IgD-negative memory B cell (primary cell): ENCODE measurements around the gene SOBP. TPM values are rescaled to one million over a fixed set of nuclear protein-coding genes. Genes with fewer than 3 reads are reported as not detected.
"Not testable (repeated sequence)": the region's sequence is repeated elsewhere in the genome, so short reads cannot be mapped to it uniquely, and the experiment has no call there.

Experiments
- H3K27ac Mint-ChIP-seq, 3 donors: one replicate each; pipeline ENCODE4 v1.8.0; 2020 to 2022; ENCODE audit warnings: mild to moderate bottlenecking in 3 of 3, mixed read lengths in 3 of 3, moderate library complexity in 1 of 3
- H3K27me3 Mint-ChIP-seq: one replicate; pipeline ENCODE4 v1.8.0; 2021; ENCODE audit warnings: mixed read lengths
- H3K36me3 Mint-ChIP-seq: one replicate; pipeline ENCODE4 v1.8.0; 2020; ENCODE audit warnings: mild to moderate bottlenecking, mixed read lengths
- H3K4me1 Mint-ChIP-seq, 3 donors: one replicate each; pipeline ENCODE4 v1.8.0; 2020 to 2022; ENCODE audit warnings: mixed read lengths in 3 of 3, mild to moderate bottlenecking in 1 of 3
- H3K4me3 Mint-ChIP-seq, 4 donors: one replicate each; pipeline ENCODE4 v1.8.0; 2020 to 2022; ENCODE audit warnings: mild to moderate bottlenecking in 4 of 4, mixed read lengths in 4 of 4, moderate library complexity in 3 of 4
- H3K9me3 Mint-ChIP-seq, 3 donors: one replicate each; pipeline ENCODE4 v1.8.0; 2020 to 2021; ENCODE audit warnings: mixed read lengths in 3 of 3, mild to moderate bottlenecking in 1 of 3
- polyA plus RNA-seq: library from polyadenylated mRNA; unstranded; fragments of 300-500 nt; fragmentation: Illumina TruSeq; gene quantifications from one replicate; pipeline ENCODE4 v1.2.3, GENCODE V29; 2021

Gene SOBP
- polyA plus RNA-seq, 1 donor from 2014 or later: 1.0 TPM

- H3K4me1 Mint-ChIP-seq: peaks cover 11 to 13% (median 11%) of the 10 kb centered on the region in 3 donors
- no peaks in the 10 kb centered on the region for H3K9me3 Mint-ChIP-seq
- H3K4me3 Mint-ChIP-seq: no peak overlapping the region
- no peak overlapping the region for H3K27ac Mint-ChIP-seq
- H3K36me3 Mint-ChIP-seq: peaks cover 4% of the 10 kb centered on the region
- no peaks in the 10 kb centered on the region for H3K27me3 Mint-ChIP-seq
Measured at GRCh38 chr6:107546691-107547450, 57.0 kb downstream of the SOBP start.

DNA sequence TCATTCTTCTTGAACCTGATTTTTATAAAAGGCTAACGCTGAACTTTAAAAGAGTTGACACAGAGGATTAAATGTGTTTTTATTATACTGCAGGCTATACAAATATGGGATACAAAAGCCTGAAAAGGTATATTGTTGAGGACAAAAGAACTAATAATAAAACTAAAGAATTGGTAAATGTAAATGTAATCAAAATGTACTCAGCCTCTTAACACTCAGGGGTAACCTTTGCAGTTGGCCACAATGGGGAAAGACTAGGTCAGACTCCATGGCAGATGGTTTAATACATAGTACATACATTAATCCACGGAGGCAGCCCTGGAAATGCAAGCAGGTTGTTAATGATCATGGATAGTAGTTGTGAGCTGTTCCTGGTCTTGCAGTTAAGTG lies 57.5 kb downstream of the SOBP start:
- Mint-ChIP-seq H3K36me3 (no peaks in the 10 kb centered on the region), H3K27me3 (no peaks in the 10 kb centered on the region), H3K27ac (no peak overlapping the region), H3K4me3 (peak overlapping the region in 1 of 4 donors; percentile 52), H3K4me1 (peaks cover 11 to 13% (median 11%) of the 10 kb centered on the region in 3 donors), H3K9me3 (no peaks in the 10 kb centered on the region)

DNA sequence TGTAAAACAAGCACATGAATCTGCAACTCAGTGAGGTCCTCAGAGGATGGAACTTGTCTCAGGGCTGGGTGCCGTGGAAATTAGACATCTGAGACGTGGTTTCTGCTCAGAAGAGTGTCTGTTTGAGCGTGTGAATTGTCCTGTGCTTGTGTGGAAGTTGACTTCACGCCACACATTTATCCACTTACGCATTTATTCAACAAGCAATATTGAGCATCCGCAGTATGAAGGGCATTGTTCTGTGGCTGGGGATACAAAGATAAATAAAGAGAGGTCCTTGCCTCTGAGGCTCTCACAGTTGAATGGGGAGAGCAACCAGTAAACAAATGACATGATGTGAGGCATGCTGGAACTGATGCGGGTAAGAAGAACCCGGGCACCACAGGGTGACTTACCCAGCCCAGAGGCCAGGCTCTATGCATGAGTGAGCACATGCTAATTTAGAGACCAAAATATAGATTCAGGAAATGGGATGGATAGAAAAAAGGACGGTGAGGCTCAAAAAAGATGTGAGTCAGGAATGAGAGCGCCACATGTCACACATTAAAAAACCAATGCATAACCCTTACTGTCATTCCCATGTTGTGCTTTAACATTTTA lies 60.4 kb downstream of the SOBP start:
- H3K4me3 Mint-ChIP-seq: peak overlapping the region in 3 of 4 donors; percentile 42 to 82 (median 81)
- H3K9me3 Mint-ChIP-seq: no peaks in the 10 kb centered on the region
- no peak overlapping the region for H3K27ac Mint-ChIP-seq
- H3K27me3 Mint-ChIP-seq: no peaks in the 10 kb centered on the region
- H3K4me1 Mint-ChIP-seq: peaks cover 11 to 13% (median 11%) of the 10 kb centered on the region in 3 donors
- no peaks in the 10 kb centered on the region for H3K36me3 Mint-ChIP-seq

GRCh38 chr6:107550906-107551305 lies 61.0 kb downstream of the SOBP start:
- Mint-ChIP-seq H3K27ac (no peak overlapping the region), H3K36me3 (no peaks in the 10 kb centered on the region), H3K4me1 (peaks cover 11 to 13% (median 11%) of the 10 kb centered on the region in 3 donors)

DNA sequence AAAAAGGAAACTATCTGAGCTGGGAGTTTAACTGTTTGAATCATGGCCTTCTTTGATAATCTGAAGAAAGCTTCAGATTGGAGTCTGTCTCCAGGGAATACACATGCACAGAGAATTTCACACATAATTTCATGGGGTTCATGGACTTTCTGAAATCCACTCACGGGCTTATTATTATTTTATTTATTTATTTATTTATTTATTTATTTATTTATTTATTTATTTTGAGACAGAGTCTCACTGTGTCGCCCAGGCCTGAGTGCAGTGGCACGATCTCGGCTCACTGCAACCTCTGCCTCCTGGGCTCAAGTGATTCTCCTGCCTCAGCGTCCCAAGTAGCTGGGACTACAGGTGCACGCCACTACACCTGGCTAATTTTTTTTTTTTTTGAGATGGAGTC lies 63.2 kb downstream of the SOBP start:
- not testable (repeated sequence) for H3K27ac Mint-ChIP-seq, H3K27me3 Mint-ChIP-seq, H3K9me3 Mint-ChIP-seq, H3K36me3 Mint-ChIP-seq, H3K4me3 Mint-ChIP-seq
- H3K4me1 Mint-ChIP-seq: peaks cover 11 to 12% (median 11%) of the 10 kb centered on the region in 3 donors

More at GRCh38 chr6:107550906-107551305, 61.0 kb downstream of the SOBP start:
- Mint-ChIP-seq H3K27me3 (no peaks in the 10 kb centered on the region), H3K4me3 (peak overlapping the region in 2 of 4 donors; percentile 28 to 82), H3K9me3 (no peaks in the 10 kb centered on the region)

DNA sequence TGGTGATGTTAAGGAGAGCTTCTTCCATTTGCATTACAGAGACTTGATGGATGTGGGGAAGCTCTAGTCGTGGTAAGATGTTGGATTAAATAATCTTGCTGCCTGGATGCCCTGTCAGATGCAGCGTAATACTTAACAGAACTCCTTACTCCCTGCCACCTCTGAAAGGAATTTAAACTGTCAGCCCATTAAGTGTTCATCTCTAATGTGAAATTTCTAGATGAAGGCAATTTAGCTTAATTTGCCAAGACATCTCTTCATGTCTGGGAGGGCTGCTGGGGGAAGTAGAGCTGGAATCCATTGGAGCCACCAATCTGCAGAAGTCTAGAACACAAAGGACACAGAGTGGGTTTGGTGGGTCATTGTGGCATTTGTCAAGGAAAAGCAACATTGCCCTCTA lies 64.4 kb downstream of the SOBP start:
- Mint-ChIP-seq H3K36me3 (no peaks in the 10 kb centered on the region), H3K9me3 (no peaks in the 10 kb centered on the region), H3K27me3 (no peaks in the 10 kb centered on the region), H3K27ac (no peak overlapping the region), H3K4me1 (peaks cover 11 to 12% (median 11%) of the 10 kb centered on the region in 3 donors), H3K4me3 (no peak overlapping the region)

- Mint-ChIP-seq H3K9me3 (no peaks in the 10 kb centered on the region), H3K27me3 (no peaks in the 10 kb centered on the region), H3K36me3 (no peaks in the 10 kb centered on the region), H3K27ac (no peak overlapping the region), H3K4me1 (peaks cover 11 to 12% (median 11%) of the 10 kb centered on the region in 3 donors), H3K4me3 (no peak overlapping the region)
Measured at GRCh38 chr6:107554918-107555317, 65.0 kb downstream of the SOBP start.

DNA sequence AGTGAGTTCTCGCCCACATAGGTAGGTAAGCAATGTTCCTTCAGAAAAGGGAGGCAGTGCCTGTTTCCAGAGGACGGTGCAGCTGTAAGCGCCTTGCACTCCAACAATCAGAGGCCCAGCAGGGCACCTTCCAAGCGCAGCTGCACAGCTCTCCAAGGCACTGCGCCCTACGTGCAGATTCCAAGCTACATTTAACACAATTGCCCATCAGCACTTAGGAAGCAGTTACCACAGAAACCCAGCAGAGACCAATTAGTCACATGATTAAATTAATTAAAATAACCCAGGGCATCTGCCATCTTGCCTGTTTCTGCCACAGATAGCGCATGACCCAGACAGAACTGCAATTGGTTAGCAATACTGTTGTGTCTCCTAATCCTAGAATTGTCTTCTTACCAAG lies 65.5 kb downstream of the SOBP start:
- no peaks in the 10 kb centered on the region for H3K27me3 Mint-ChIP-seq
- H3K4me1 Mint-ChIP-seq: peaks cover 7% of the 10 kb centered on the region in 3 donors
- no peak overlapping the region for H3K27ac Mint-ChIP-seq
- no peaks in the 10 kb centered on the region for H3K36me3 Mint-ChIP-seq
- no peaks in the 10 kb centered on the region for H3K9me3 Mint-ChIP-seq
- no peak overlapping the region for H3K4me3 Mint-ChIP-seq

GRCh38 chr6:107556082-107556481 lies 66.2 kb downstream of the SOBP start:
- H3K27me3 Mint-ChIP-seq: no peaks in the 10 kb centered on the region
- H3K9me3 Mint-ChIP-seq: no peaks in the 10 kb centered on the region
- H3K4me3 Mint-ChIP-seq: no peak overlapping the region
- no peaks in the 10 kb centered on the region for H3K36me3 Mint-ChIP-seq
- no peak overlapping the region for H3K27ac Mint-ChIP-seq
- peaks cover under 1 to 3% (median under 1%) of the 10 kb centered on the region in 3 donors for H3K4me1 Mint-ChIP-seq

DNA sequence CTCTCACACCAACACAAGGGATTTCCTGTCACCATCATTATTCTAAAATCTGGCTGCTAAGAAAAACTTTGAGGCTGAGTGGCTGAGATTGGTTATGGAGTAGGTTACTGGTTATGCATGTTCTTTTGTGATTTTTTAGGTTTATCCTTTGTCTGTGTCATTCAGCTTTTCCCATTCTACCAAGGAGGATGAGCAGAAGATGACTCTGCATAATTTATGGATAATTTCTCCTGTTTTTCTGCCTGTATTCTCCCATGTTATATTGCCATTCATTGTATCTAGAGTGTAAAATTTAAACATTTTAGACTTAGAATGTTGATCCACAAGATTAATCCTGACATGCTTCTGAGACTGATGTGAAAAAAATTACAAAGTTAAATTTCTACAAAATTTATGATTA lies 67.8 kb downstream of the SOBP start:
- H3K4me1 Mint-ChIP-seq: peaks cover 0 to 3% (median 0%) of the 10 kb centered on the region in 3 donors
- no peaks in the 10 kb centered on the region for H3K9me3 Mint-ChIP-seq
- no peak overlapping the region for H3K27ac Mint-ChIP-seq
- H3K27me3 Mint-ChIP-seq: no peaks in the 10 kb centered on the region
- H3K4me3 Mint-ChIP-seq: no peak overlapping the region
- H3K36me3 Mint-ChIP-seq: no peaks in the 10 kb centered on the region

DNA sequence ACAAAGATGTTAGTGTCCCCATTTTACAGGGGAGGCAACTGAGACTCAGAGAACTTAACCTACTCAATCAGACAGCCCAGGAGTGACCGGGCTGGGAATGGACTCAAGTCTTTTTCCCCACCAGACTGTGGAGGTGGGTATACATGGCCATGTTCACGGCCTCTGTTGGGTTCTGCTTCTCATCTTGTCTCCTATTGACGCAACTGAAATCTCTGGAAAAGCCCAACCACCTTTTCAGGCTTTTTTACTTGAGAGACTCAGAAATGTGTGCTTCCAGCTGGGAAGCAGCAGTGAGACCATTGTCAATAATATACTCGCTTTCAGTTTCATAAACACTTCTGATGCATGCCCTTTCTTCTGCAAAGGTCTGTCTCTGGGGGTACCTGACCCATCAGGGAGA lies 70.7 kb downstream of the SOBP start:
- no peaks in the 10 kb centered on the region for H3K9me3 Mint-ChIP-seq
- no peak overlapping the region for H3K27ac Mint-ChIP-seq
- peaks cover 0 to 3% (median 2%) of the 10 kb centered on the region in 3 donors for H3K4me1 Mint-ChIP-seq
- peaks cover 3% of the 10 kb centered on the region for H3K27me3 Mint-ChIP-seq
- H3K36me3 Mint-ChIP-seq: no peaks in the 10 kb centered on the region
- no peak overlapping the region for H3K4me3 Mint-ChIP-seq

GRCh38 chr6:107561306-107561705 lies 71.4 kb downstream of the SOBP start:
- Mint-ChIP-seq H3K9me3 (no peaks in the 10 kb centered on the region), H3K4me3 (no peak overlapping the region), H3K27ac (no peak overlapping the region), H3K36me3 (no peaks in the 10 kb centered on the region), H3K4me1 (peaks cover 0 to 3% (median 2%) of the 10 kb centered on the region in 3 donors), H3K27me3 (peaks cover 3% of the 10 kb centered on the region)

DNA sequence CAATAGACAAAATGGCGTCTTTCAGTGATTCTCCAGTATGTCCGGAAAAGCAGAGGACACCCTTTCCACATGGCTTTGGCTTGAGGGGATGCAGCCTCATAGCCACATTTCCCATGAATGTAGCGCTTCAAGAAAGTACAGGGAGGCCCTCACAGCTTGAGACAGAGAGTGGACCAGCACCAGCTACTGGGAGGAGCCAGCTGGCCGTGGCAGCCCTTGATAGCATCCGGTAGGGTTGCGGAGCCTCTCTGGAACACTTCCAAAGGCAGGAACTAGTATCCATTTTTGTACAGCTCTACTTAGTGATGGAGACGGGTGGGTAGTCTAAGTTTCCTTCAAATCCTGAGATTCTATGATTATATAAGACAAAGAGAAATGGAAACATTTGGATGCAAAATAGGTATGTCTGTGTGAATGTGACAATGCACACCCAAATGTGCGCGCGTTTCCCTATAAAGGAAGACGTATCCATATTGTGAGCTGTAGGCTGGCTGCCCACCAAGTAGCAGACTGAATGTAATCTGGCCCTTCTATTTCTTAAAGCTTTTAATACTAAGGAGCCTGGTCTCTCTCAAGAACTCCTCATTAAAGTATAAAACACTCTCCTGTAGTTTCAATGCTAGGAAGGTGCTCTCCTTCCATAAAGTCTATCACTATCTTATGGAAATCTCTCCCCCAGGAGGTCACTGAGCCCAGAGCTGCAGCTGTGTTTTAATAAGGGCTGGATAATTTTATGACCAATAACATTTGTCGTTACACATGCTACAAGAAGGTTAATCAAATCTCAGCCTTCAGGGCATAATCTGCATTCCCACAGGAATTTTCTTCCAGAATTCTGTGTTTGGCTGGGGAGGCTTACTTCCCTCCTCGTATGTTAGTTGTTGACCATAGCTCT lies 74.0 kb downstream of the SOBP start:
- Mint-ChIP-seq H3K4me3 (no peak overlapping the region), H3K9me3 (no peaks in the 10 kb centered on the region), H3K27ac (no peak overlapping the region), H3K27me3 (peaks cover 3% of the 10 kb centered on the region), H3K4me1 (peaks cover 0 to 3% (median 2%) of the 10 kb centered on the region in 3 donors), H3K36me3 (no peaks in the 10 kb centered on the region)

DNA sequence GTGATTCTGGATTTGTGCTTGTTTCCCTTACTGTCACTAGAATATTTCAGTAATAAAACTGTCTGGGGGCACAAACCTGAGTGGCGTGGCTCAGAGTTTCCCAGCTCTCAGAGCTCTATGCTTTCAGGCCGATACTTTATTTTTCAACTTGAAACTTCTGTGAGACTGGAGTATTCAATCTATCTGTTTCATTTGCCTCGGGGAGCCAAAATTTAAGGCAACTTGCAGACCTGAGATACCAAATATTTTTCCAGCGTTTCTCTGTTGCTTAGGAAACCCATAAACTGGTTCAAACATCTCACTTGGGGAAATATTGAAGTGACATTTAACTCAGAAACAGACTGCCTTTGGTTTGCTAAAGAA lies 74.7 kb downstream of the SOBP start:
- no peaks in the 10 kb centered on the region for H3K36me3 Mint-ChIP-seq
- peaks cover 0 to 3% (median 2%) of the 10 kb centered on the region in 3 donors for H3K4me1 Mint-ChIP-seq
- H3K27me3 Mint-ChIP-seq: peaks cover 3% of the 10 kb centered on the region
- H3K4me3 Mint-ChIP-seq: peak overlapping the region in 1 of 4 donors; percentile 18
- no peaks in the 10 kb centered on the region for H3K9me3 Mint-ChIP-seq
- H3K27ac Mint-ChIP-seq: no peak overlapping the region

DNA sequence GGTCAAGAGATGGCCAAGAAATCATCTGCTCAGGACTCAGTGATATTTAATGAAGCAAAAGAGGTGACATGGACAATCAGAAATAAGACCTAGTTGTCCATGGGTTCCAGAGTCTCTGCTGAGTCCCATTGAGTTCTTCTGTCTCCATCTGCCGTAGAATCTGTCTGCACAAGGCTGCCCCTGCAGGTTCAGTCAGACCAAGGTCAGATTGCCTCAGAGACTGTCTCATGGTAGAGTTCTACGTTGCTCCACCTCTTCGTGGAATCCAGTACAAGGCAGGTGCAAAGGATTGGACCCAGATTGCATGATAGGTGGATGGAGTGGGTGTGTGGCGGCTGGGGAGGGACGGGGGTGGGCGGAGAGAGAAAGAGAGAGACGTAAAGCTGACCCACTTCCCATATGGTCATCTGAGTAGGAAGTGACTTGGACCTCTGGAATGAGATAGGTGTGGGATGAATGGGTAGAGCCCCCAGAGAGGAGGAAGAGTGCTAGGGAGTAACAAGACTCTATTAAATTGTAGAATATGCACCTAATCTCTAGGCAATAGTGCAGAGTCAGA lies 75.3 kb downstream of the SOBP start:
- no peak overlapping the region for H3K4me3 Mint-ChIP-seq
- no peaks in the 10 kb centered on the region for H3K36me3 Mint-ChIP-seq
- peaks cover 0 to 3% (median 2%) of the 10 kb centered on the region in 3 donors for H3K4me1 Mint-ChIP-seq
- H3K27ac Mint-ChIP-seq: no peak overlapping the region
- H3K9me3 Mint-ChIP-seq: no peaks in the 10 kb centered on the region
- peaks cover 3% of the 10 kb centered on the region for H3K27me3 Mint-ChIP-seq
